Loucy (cell line): ENCODE measurements around the gene ZCCHC2.

Source experiments
- H2AFZ ChIP-seq: fragments of 200-600 bp; sonication (generic); 2 replicates; pipeline ENCODE4 v1.6.0; 2016; ENCODE audit warnings: antibody characterized with exemption, mild to moderate bottlenecking, low read length, moderate library complexity
- H3F3A ChIP-seq: fragments of 200-600 bp; 2 replicates; pipeline ENCODE4 v1.6.0; 2016; ENCODE audit warnings: antibody characterized with exemption, low read depth, mild to moderate bottlenecking
- H3K27me3 ChIP-seq: fragments of 200-600 bp; sonication (generic); 2 replicates; pipeline ENCODE4 v1.6.1; 2014; ENCODE audit warnings: low read length, mild to moderate bottlenecking; ENCODE audit not compliant: insufficient read depth, poor library complexity, severe bottlenecking
- H3K36me3 ChIP-seq: fragments of 200-600 bp; sonication (generic); 2 replicates; pipeline ENCODE4 v1.6.1; 2016; ENCODE audit warnings: low read length; ENCODE audit not compliant: insufficient read depth
- H3K4me1 ChIP-seq: fragments of 200-600 bp; sonication (generic); 2 replicates; pipeline ENCODE4 v1.5.1; 2014; ENCODE audit warnings: low read length, mild to moderate bottlenecking; ENCODE audit not compliant: insufficient read depth, poor library complexity, severe bottlenecking
- H3K4me2 ChIP-seq: fragments of 200-600 bp; sonication (generic); 2 replicates; pipeline ENCODE4 v1.6.0; 2014; ENCODE audit warnings: antibody characterized with exemption, low read length, low read depth, mild to moderate bottlenecking; ENCODE audit not compliant: poor library complexity, severe bottlenecking
- H3K4me3 ChIP-seq: fragments of 200-600 bp; sonication (generic); 2 replicates; pipeline ENCODE4 v1.5.1; 2014; ENCODE audit warnings: low read length, mild to moderate bottlenecking, mixed read lengths; ENCODE audit not compliant: poor library complexity, severe bottlenecking
- H3K79me2 ChIP-seq: fragments of 200-600 bp; sonication (generic); 2 replicates; pipeline ENCODE4 v1.6.1; 2014; ENCODE audit warnings: low read length; ENCODE audit not compliant: insufficient read depth
- H3K9ac ChIP-seq: fragments of 200-600 bp; sonication (generic); 2 replicates; pipeline ENCODE4 v1.6.0; 2014; ENCODE audit warnings: mild to moderate bottlenecking, low read depth, low read length, moderate library complexity; ENCODE audit not compliant: poor library complexity, severe bottlenecking
- H3K9me2 ChIP-seq: fragments of 200-600 bp; sonication (generic); replicated peaks from 2 replicates; pipeline ENCODE4 v1.6.1; 2016; ENCODE audit warnings: low read depth, low read length, mixed read lengths
- H3K9me3 ChIP-seq: fragments of 200-600 bp; sonication (generic); 2 replicates; pipeline ENCODE4 v1.6.1; 2014; ENCODE audit warnings: mild to moderate bottlenecking, antibody characterized with exemption, low read length, low read depth; ENCODE audit not compliant: insufficient read depth
- H4K20me1 ChIP-seq: fragments of 200-600 bp; sonication (generic); 2 replicates; pipeline ENCODE4 v1.6.0; 2014; ENCODE audit warnings: antibody characterized with exemption, low read length, mild to moderate bottlenecking; ENCODE audit not compliant: insufficient read depth, poor library complexity, severe bottlenecking
- EZH2phosphoT487 ChIP-seq: fragments of 200-600 bp; IDR thresholded peaks from 2 replicates; pipeline ENCODE4 v1.6.1; 2018; ENCODE audit warnings: antibody characterized with exemption, mild to moderate bottlenecking, moderate library complexity, borderline replicate concordance
- TF ChIP-seq, protein P1 (sequence below): fragments of 200-600 bp; sonication (generic); conservative IDR thresholded peaks from 2 replicates; pipeline ENCODE4 v1.5.1; 2014; ENCODE audit warnings: mild to moderate bottlenecking, antibody characterized with exemption, low read length

Gene ZCCHC2

DNA sequence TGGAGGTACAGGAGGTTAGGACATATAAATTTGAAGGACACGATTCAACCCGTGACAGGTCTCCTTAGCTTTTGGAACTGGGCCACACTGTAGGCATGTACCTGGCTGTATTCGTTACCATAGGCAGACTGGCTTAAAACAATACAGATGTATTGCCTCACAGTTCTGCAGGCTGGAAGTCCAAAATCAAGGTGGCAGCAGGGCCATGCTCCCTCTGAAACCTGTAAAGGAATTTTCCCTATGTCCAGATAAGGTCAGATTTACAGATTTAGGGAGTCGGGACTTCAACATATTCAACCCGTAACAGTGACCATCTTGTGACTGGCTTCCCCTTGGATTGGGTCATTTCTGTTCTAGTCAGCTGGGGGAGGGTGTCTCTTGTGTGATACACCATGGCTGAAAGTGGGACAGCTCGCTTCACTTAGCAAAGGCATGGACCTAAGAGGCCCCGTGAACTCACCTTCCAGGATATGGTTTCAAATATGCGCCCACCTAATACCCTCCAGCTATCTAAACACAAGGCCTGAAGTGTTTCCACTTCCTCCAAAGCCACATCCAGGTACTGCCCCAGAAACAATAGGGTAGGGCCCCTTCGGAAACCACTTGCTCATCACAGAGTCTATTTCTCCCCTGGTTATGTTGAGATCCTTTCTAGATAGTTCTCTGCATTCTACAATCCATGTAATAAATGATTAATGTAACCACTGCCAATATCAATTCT lies 85.0 kb downstream of the ZCCHC2 start:
- no peaks in the 10 kb centered on the region for H3K27me3 ChIP-seq
- no peak overlapping the region for H3K9ac ChIP-seq
- H2AFZ ChIP-seq: no peak overlapping the region
- H3K9me3 ChIP-seq: no peaks in the 10 kb centered on the region
- no peaks in the 10 kb centered on the region for H3F3A ChIP-seq
- H3K4me3 ChIP-seq: no peak overlapping the region
- H3K4me1 ChIP-seq: no peaks in the 10 kb centered on the region
- H3K4me2 ChIP-seq: no peak overlapping the region
- no peaks in the 10 kb centered on the region for H3K9me2 ChIP-seq
- TF ChIP-seq, protein P1, sequence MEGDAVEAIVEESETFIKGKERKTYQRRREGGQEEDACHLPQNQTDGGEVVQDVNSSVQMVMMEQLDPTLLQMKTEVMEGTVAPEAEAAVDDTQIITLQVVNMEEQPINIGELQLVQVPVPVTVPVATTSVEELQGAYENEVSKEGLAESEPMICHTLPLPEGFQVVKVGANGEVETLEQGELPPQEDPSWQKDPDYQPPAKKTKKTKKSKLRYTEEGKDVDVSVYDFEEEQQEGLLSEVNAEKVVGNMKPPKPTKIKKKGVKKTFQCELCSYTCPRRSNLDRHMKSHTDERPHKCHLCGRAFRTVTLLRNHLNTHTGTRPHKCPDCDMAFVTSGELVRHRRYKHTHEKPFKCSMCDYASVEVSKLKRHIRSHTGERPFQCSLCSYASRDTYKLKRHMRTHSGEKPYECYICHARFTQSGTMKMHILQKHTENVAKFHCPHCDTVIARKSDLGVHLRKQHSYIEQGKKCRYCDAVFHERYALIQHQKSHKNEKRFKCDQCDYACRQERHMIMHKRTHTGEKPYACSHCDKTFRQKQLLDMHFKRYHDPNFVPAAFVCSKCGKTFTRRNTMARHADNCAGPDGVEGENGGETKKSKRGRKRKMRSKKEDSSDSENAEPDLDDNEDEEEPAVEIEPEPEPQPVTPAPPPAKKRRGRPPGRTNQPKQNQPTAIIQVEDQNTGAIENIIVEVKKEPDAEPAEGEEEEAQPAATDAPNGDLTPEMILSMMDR: no peak
- TF ChIP-seq EZH2phosphoT487: no peak
- no peaks in the 10 kb centered on the region for H4K20me1 ChIP-seq
- no peaks in the 10 kb centered on the region for H3K36me3 ChIP-seq
- H3K79me2 ChIP-seq: no peaks in the 10 kb centered on the region

DNA sequence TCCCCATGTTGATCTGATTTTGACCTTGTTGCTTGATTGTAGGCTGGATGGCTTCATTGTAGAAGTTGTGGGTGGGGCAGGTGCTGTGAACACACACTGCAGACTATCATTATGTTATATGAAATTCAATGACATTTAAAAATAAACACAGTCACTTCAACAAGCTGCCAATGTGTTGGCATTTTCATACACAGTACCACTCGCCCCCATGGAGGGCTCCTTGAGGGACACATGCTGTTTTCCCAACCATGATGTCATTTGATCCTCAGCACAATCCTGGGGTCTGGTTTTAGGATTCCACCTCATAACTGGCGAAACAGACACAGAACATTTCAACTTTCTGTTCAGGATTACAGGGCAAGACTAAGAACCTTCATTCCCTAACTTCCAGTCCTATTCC lies 86.9 kb downstream of the ZCCHC2 start:
- Histone ChIP-seq H3K4me3 (no peak overlapping the region), H3K4me2 (no peak overlapping the region), H3K36me3 (no peaks in the 10 kb centered on the region), H3K79me2 (no peaks in the 10 kb centered on the region), H3K9ac (no peak overlapping the region), H3K9me2 (no peaks in the 10 kb centered on the region), H3K9me3 (no peaks in the 10 kb centered on the region), H2AFZ (no peak overlapping the region), H4K20me1 (no peaks in the 10 kb centered on the region), H3K27me3 (no peaks in the 10 kb centered on the region), H3F3A (no peaks in the 10 kb centered on the region), H3K4me1 (no peaks in the 10 kb centered on the region)
- TF ChIP-seq EZH2phosphoT487: no peak
- TF ChIP-seq, protein P1: no peak

DNA sequence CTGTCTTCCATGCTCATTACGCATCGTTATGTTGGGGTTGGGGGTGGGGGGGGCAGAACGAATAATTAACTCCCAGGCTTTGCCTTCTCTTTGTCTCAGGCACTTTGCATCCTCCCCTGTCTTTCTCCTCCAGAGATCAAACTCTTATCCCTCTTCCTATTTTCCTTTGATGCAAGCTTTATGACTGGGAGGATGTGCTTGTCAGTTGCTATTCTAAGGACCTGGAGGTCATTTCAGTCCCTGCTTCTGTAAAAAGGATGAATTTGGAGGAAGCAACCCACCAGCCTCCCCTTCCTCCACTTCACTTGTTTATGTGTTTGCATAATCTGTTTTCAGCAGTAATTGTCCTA lies 87.5 kb downstream of the ZCCHC2 start:
- Histone ChIP-seq H3K4me3 (no peak overlapping the region), H3K4me1 (no peaks in the 10 kb centered on the region), H3K4me2 (no peak overlapping the region), H3K36me3 (no peaks in the 10 kb centered on the region), H2AFZ (no peak overlapping the region), H3K9me2 (no peaks in the 10 kb centered on the region), H3F3A (no peaks in the 10 kb centered on the region), H4K20me1 (no peaks in the 10 kb centered on the region), H3K9ac (no peak overlapping the region), H3K79me2 (no peaks in the 10 kb centered on the region), H3K27me3 (no peaks in the 10 kb centered on the region), H3K9me3 (no peaks in the 10 kb centered on the region)
- TF ChIP-seq, protein P1: no peak
- TF ChIP-seq EZH2phosphoT487: no peak
